ENCODE measurements around the gene NCOA3. TPM values are rescaled to one million over a fixed set of nuclear protein-coding genes. Genes with fewer than 3 reads are reported as not detected.

The NCOA3 gene
- total RNA-seq, 1 experiment from 2014 or later: 60.3 TPM

DNA sequence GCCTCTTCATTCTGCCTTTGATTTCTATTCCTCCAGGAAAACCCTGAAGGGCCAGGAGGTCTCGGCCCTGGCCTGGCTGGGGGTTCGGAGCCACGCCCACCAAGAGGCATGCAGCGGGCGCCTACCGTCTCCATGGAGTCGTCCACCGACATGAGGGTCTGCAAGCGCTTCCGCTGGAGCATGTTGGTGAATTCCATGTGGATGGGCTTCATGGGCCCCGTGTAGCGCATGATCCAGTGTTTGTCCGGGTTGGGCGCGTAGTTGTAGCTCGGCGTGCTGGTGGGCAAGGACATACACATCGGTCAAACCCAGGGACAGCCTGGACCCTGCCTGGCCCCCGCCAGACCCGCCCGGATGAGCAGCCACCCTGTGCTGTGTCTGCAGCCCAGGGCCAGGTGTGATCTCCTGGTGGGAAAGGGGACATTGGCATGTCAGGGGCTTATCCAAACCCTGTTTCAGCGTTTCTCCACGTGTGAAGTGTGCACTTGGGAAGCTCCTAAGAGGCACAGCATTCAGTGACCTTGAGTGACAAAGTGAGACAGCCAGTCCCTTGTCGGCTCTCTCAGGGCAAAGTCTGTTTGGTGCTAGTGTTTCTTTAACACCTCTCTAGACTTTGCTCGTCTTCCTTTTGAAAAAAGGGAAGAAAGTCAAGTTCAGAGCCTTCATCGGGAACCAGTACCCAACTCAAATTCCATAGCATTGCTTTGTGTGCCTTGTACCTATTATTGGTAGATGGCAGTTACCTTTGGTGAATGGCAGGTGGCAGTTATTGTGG is 182.8 kb downstream of the NCOA3 start:
- Mint-ChIP-seq H3K27ac (ENCODE audit: unreplicated experiment) (no peak overlapping the region), H3K9me3 (ENCODE audit: low read depth, unreplicated experiment) (no peaks in the 10 kb centered on the region), H3K4me1 (ENCODE audit: low read depth, unreplicated experiment) (no peaks in the 10 kb centered on the region), H3K36me3 (ENCODE audit: insufficient read depth, unreplicated experiment) (peaks cover 4% of the 10 kb centered on the region), H3K4me3 (ENCODE audit: low read depth, unreplicated experiment) (no peak overlapping the region), H3K27me3 (ENCODE audit: unreplicated experiment) (no peaks in the 10 kb centered on the region)
- no TSS peak for BruUV-seq (replicated peaks)
- TF ChIP-seq, protein P1, sequence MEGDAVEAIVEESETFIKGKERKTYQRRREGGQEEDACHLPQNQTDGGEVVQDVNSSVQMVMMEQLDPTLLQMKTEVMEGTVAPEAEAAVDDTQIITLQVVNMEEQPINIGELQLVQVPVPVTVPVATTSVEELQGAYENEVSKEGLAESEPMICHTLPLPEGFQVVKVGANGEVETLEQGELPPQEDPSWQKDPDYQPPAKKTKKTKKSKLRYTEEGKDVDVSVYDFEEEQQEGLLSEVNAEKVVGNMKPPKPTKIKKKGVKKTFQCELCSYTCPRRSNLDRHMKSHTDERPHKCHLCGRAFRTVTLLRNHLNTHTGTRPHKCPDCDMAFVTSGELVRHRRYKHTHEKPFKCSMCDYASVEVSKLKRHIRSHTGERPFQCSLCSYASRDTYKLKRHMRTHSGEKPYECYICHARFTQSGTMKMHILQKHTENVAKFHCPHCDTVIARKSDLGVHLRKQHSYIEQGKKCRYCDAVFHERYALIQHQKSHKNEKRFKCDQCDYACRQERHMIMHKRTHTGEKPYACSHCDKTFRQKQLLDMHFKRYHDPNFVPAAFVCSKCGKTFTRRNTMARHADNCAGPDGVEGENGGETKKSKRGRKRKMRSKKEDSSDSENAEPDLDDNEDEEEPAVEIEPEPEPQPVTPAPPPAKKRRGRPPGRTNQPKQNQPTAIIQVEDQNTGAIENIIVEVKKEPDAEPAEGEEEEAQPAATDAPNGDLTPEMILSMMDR (IDR thresholded peaks at IDR 0.05; ENCODE audit: unreplicated experiment): no peak
- intact Hi-C loops (cut with micrococcal nuclease; ENCODE audit: unreplicated experiment): no loop called here
- CTCF ChIA-PET: no interaction called here
- DNase-seq: no peak

DNA sequence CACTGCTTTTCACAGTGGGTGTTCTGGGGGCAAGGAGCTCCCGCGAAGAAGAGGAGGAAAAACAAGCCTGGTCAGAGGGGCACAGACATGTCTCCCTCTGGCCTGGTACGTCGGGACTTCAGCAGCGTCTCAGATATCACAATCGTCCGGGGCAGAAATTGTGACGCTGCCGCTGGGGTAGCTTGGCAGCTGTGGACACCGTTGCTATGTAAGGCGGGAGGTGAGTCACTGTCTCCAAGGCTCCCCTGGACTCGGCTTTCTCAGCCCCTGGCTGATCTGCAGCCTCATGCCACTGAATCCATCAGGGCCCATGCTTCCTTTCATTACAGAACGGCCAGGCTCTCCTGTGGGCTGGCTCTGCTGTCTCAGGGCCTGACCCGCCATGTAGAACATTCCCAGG is 184.9 kb downstream of the NCOA3 start:
- TF ChIP-seq, protein P1 (IDR thresholded peaks at IDR 0.05; ENCODE audit: unreplicated experiment): no peak
- Mint-ChIP-seq H3K9me3 (ENCODE audit: low read depth, unreplicated experiment) (no peaks in the 10 kb centered on the region), H3K4me3 (ENCODE audit: low read depth, unreplicated experiment) (no peak overlapping the region), H3K27me3 (ENCODE audit: unreplicated experiment) (no peaks in the 10 kb centered on the region), H3K27ac (ENCODE audit: unreplicated experiment) (no peak overlapping the region), H3K36me3 (ENCODE audit: insufficient read depth, unreplicated experiment) (peaks cover 4% of the 10 kb centered on the region), H3K4me1 (ENCODE audit: low read depth, unreplicated experiment) (no peaks in the 10 kb centered on the region)
- CTCF ChIA-PET: no interaction called here
- no peak for DNase-seq
- intact Hi-C loops (cut with micrococcal nuclease; ENCODE audit: unreplicated experiment): no loop called here
- no TSS peak for BruUV-seq (replicated peaks)

DNA sequence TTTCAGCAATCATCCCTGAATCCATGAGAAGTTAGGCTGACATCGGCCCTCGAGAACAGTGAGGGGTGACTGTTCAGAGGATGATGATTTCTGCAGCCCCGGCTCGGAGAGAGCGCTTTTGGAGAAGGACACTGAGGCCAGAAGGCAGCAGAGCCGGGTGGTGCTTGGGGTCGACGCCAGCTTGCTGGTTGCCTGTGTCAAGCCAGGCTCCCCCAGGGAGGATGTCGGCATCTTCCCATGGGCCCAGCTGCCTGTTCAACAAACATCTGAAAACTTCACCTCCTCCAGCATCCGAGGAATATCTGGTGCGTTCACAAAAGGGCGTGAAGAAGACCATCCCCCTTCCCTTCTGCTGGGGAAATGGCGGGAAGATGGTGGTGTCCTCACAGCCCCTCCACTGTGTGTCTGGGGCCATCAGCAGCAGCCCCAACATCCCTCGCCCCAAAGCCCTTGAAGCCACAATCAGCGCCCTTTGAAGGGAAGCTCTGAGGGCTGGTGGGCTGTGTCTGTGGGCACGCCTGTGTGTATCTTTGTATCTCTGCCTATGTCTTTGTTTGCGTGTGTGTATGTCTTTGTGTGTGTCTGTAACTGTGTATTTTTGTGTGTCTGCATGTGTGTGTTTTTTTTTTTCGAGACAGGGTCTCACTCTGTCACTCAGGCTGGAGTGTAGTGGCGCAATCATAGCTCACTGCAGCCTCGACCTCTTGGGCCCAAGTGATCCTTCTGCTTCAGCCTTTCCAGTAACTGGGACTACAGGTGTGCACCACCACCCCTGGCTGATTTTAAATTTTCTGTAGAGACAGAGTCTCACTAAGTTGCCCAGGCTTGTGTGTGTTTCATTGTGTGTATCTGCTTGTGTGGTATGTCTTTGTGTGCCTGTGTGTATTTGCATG is 185.7 kb downstream of the NCOA3 start:
- TF ChIP-seq, protein P1 (IDR thresholded peaks at IDR 0.05; ENCODE audit: unreplicated experiment): no peak
- CTCF ChIA-PET: no interaction called here
- H3K4me3 Mint-ChIP-seq (ENCODE audit: low read depth, unreplicated experiment): no peak overlapping the region
- BruUV-seq (replicated peaks): no TSS peak
- H3K9me3 Mint-ChIP-seq (ENCODE audit: low read depth, unreplicated experiment): no peaks in the 10 kb centered on the region
- intact Hi-C loops (cut with micrococcal nuclease; ENCODE audit: unreplicated experiment): no loop called here
- H3K4me1 Mint-ChIP-seq (ENCODE audit: low read depth, unreplicated experiment): no peaks in the 10 kb centered on the region
- no peak overlapping the region for H3K27ac Mint-ChIP-seq (ENCODE audit: unreplicated experiment)
- peaks cover 4% of the 10 kb centered on the region for H3K36me3 Mint-ChIP-seq (ENCODE audit: insufficient read depth, unreplicated experiment)
- DNase-seq: no peak
- H3K27me3 Mint-ChIP-seq (ENCODE audit: unreplicated experiment): no peaks in the 10 kb centered on the region

DNA sequence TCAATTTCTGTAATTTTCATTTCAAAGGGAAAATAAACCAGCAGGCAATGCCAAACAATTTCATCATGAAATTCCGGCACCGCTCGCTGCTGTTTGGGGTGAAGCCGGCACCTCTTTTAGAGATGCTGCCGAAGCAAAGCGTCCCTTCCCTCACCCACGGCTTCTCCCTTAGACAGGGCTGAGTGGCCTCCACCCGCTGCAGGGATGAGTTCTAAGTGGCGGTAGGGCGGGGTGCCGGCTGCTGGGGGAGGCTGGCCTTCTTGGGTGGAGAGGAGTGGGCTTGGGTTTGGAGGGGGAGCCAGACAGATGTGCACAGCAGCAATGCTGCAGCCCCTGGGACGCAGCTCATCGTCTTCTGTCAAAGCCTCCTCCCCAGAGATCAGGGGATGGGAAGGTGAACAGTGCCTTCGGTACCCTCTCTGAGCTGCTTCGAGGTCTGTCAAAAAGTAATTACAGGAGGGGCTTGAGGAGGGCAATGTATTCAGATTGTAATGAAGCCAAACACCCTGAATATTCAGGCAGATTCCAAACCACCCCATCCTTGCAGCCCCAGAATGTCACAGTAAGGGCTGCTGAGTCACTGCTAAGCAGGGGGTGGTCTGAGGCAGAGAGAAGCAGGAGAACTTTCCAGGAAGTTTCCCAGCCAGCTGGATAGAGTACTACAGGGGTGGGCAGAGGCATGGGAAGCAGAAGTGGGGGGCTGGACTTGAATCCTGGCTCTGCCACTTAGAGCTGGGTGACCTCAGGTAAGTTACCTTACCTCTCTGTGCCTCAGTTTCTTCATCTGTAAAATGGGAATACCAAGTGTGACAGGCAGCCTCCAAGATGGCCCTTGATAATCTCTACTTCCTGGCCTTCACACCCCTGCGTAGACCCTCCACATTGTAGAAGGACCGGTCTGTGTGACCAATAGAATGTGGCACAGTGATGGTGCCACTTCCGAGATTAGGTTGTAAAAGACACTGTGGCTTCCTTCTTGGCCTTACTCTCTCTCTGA is 187.0 kb downstream of the NCOA3 start:
- no TSS peak for BruUV-seq (replicated peaks)
- no peak overlapping the region for H3K4me3 Mint-ChIP-seq (ENCODE audit: low read depth, unreplicated experiment)
- peaks cover 2% of the 10 kb centered on the region for H3K36me3 Mint-ChIP-seq (ENCODE audit: insufficient read depth, unreplicated experiment)
- no peak overlapping the region for H3K27ac Mint-ChIP-seq (ENCODE audit: unreplicated experiment)
- no peaks in the 10 kb centered on the region for H3K4me1 Mint-ChIP-seq (ENCODE audit: low read depth, unreplicated experiment)
- H3K9me3 Mint-ChIP-seq (ENCODE audit: low read depth, unreplicated experiment): no peaks in the 10 kb centered on the region
- DNase-seq: no peak
- TF ChIP-seq, protein P1 (IDR thresholded peaks at IDR 0.05; ENCODE audit: unreplicated experiment): no peak
- intact Hi-C loops (cut with micrococcal nuclease; ENCODE audit: unreplicated experiment): no loop called here
- CTCF ChIA-PET: no interaction called here
- H3K27me3 Mint-ChIP-seq (ENCODE audit: unreplicated experiment): no peaks in the 10 kb centered on the region
